BLaER1 treated with 17β-estradiol and CSF1 and Interleukin-3, amounts not matched to agents 10 nM and 100 nM (cell line): ENCODE measurements around the gene SLC25A28.

Experiments used
- H3K27ac ChIP-seq, 11 experiments: shearing (Covaris generic); formaldehyde crosslinking; 2 replicates each; pipeline ENCODE4 v1.8.1; 2022
- H3K27me3 ChIP-seq, 11 experiments: shearing (Covaris generic); formaldehyde crosslinking; 2 replicates each; pipeline ENCODE4 v1.8.1; 2022
- H3K36me3 ChIP-seq, 11 experiments: shearing (Covaris generic); formaldehyde crosslinking; 2 replicates each; pipeline ENCODE4 v1.8.1; 2022
- H3K4me1 ChIP-seq, 10 experiments: shearing (Covaris generic); formaldehyde crosslinking; 2 replicates each; pipeline ENCODE4 v1.8.1; 2022
- H3K4me2 ChIP-seq, 11 experiments: shearing (Covaris generic); formaldehyde crosslinking; 2 replicates each; pipeline ENCODE4 v1.8.1; 2022
- H3K4me3 ChIP-seq, 10 experiments: shearing (Covaris generic); formaldehyde crosslinking; 2 replicates each; pipeline ENCODE4 v1.8.1; 2022
- H3K9ac ChIP-seq, 11 experiments: shearing (Covaris generic); formaldehyde crosslinking; 2 replicates each; pipeline ENCODE4 v1.8.1; 2022
- H3K9me3 ChIP-seq, 11 experiments: shearing (Covaris generic); formaldehyde crosslinking; replicated peaks in 1 of 11; 2 replicates each; pipeline ENCODE4 v1.8.1; 2022
- H4K20me1 ChIP-seq, 11 experiments: shearing (Covaris generic); formaldehyde crosslinking; 2 replicates each; pipeline ENCODE4 v1.8.1; 2022
- Cebpa-rat ChIP-seq, 11 experiments: shearing (Covaris generic); IDR thresholded peaks; 2 replicates each; pipeline ENCODE4 v1.8.1; 2022

SLC25A28 gene

GRCh38 chr10:99571816-99572215 lies 48.4 kb downstream of the SLC25A28 start:
- no peaks in the 10 kb centered on the region for H3K27me3 ChIP-seq
- no peak for TF ChIP-seq Cebpa-rat (IDR thresholded peaks at IDR 0.05)

GRCh38 chr10:99569961-99570360 lies 50.3 kb downstream of the SLC25A28 start:
- Histone ChIP-seq H4K20me1 (no peaks in the 10 kb centered on the region), H3K27me3 (no peaks in the 10 kb centered on the region), H3K4me1 (peaks cover 0 to 10% (median 7%) of the 10 kb centered on the region in 10 experiments; a peak in 8 of 20 replicates), H3K27ac (no peak overlapping the region), H3K36me3 (no peaks in the 10 kb centered on the region), H3K4me2 (peak overlapping the region in 6 of 11 experiments; percentile 5 to 31 (median 22); a peak in 7 of 22 replicates), H3K9ac (no peak overlapping the region), H3K4me3 (no peak overlapping the region), H3K9me3 (no peaks in the 10 kb centered on the region)
- TF ChIP-seq Cebpa-rat (IDR thresholded peaks at IDR 0.05): no peak

More at GRCh38 chr10:99571816-99572215, 48.4 kb downstream of the SLC25A28 start:
- H3K27ac ChIP-seq: no peak overlapping the region
- no peaks in the 10 kb centered on the region for H3K36me3 ChIP-seq
- peaks cover 0 to 21% (median 14%) of the 10 kb centered on the region in 10 experiments; a peak in 14 of 20 replicates for H3K4me1 ChIP-seq
- no peak overlapping the region for H3K9ac ChIP-seq
- no peaks in the 10 kb centered on the region for H3K9me3 ChIP-seq
- H4K20me1 ChIP-seq: no peaks in the 10 kb centered on the region
- no peak overlapping the region for H3K4me2 ChIP-seq
- H3K4me3 ChIP-seq: no peak overlapping the region

GRCh38 chr10:99569253-99569939 lies 50.8 kb downstream of the SLC25A28 start:
- H3K4me1 ChIP-seq: peaks cover 0 to 10% (median 7%) of the 10 kb centered on the region in 10 experiments; a peak in 8 of 20 replicates
- no peak for TF ChIP-seq Cebpa-rat (IDR thresholded peaks at IDR 0.05)
- no peak overlapping the region for H3K27ac ChIP-seq
- no peaks in the 10 kb centered on the region for H3K9me3 ChIP-seq
- no peaks in the 10 kb centered on the region for H4K20me1 ChIP-seq
- H3K4me3 ChIP-seq: no peak overlapping the region
- no peaks in the 10 kb centered on the region for H3K36me3 ChIP-seq
- peak overlapping the region in 6 of 11 experiments; percentile 5 to 31 (median 22); a peak in 7 of 22 replicates for H3K4me2 ChIP-seq
- no peaks in the 10 kb centered on the region for H3K27me3 ChIP-seq
- H3K9ac ChIP-seq: no peak overlapping the region

GRCh38 chr10:99565166-99565565 lies 55.1 kb downstream of the SLC25A28 start:
- H3K36me3 ChIP-seq: no peaks in the 10 kb centered on the region
- no peak overlapping the region for H3K9ac ChIP-seq
- no peaks in the 10 kb centered on the region for H3K27me3 ChIP-seq
- H3K9me3 ChIP-seq: no peaks in the 10 kb centered on the region
- no peak overlapping the region for H3K4me2 ChIP-seq
- H3K27ac ChIP-seq: no peak overlapping the region
- H3K4me1 ChIP-seq: peaks cover 0 to 9% (median 6%) of the 10 kb centered on the region in 10 experiments; a peak in 8 of 20 replicates
- no peaks in the 10 kb centered on the region for H4K20me1 ChIP-seq
- TF ChIP-seq Cebpa-rat (IDR thresholded peaks at IDR 0.05): no peak
- H3K4me3 ChIP-seq: no peak overlapping the region

- H3K9me3 ChIP-seq: no peaks in the 10 kb centered on the region
- no peak overlapping the region for H3K4me2 ChIP-seq
- peaks cover 0 to under 1% (median 0%) of the 10 kb centered on the region in 10 experiments; a peak in 5 of 20 replicates for H3K4me1 ChIP-seq
- H3K9ac ChIP-seq: no peak overlapping the region
- no peaks in the 10 kb centered on the region for H3K27me3 ChIP-seq
- no peak for TF ChIP-seq Cebpa-rat (IDR thresholded peaks at IDR 0.05)
- no peak overlapping the region for H3K27ac ChIP-seq
- H3K4me3 ChIP-seq: no peak overlapping the region
- H4K20me1 ChIP-seq: no peaks in the 10 kb centered on the region
- H3K36me3 ChIP-seq: no peaks in the 10 kb centered on the region
Observed at GRCh38 chr10:99564361-99564760, 55.9 kb downstream of the SLC25A28 start.

- H3K4me3 ChIP-seq: no peak overlapping the region
- no peak overlapping the region for H3K4me2 ChIP-seq
- no peaks in the 10 kb centered on the region for H3K9me3 ChIP-seq
- no peak overlapping the region for H3K9ac ChIP-seq
- no peak overlapping the region for H3K27ac ChIP-seq
- no peak for TF ChIP-seq Cebpa-rat (IDR thresholded peaks at IDR 0.05)
- no peaks in the 10 kb centered on the region for H3K27me3 ChIP-seq
- H4K20me1 ChIP-seq: no peaks in the 10 kb centered on the region
- H3K4me1 ChIP-seq: no peaks in the 10 kb centered on the region
- no peaks in the 10 kb centered on the region for H3K36me3 ChIP-seq
Observed at GRCh38 chr10:99562631-99563030, 57.6 kb downstream of the SLC25A28 start.
